Stimulated activated CD8-positive, alpha-beta memory T cell treated with anti-CD3 and anti-CD28 coated beads, Interleukin-4, amount 100 ng/mL, for 24 hours (primary cell): ENCODE data around the gene MARK2.
A peak's percentile ranks its signal among the peaks of the same experiment; 100 is the strongest.

Experiments
- DNase-seq: peaks from one replicate; pipeline ENCODE4 v3.0.0-alpha.2; 2020; ENCODE audit warnings: low read depth

The MARK2 gene

GRCh38 chr11:63829823-63830489 lies 9.0 kb upstream of the MARK2 start:
- no peak for DNase-seq

GRCh38 chr11:63831326-63831725 lies 7.6 kb upstream of the MARK2 start:
- no peak for DNase-seq

GRCh38 chr11:63832336-63832735 lies 6.6 kb upstream of the MARK2 start:
- DNase-seq, result no peak

DNA sequence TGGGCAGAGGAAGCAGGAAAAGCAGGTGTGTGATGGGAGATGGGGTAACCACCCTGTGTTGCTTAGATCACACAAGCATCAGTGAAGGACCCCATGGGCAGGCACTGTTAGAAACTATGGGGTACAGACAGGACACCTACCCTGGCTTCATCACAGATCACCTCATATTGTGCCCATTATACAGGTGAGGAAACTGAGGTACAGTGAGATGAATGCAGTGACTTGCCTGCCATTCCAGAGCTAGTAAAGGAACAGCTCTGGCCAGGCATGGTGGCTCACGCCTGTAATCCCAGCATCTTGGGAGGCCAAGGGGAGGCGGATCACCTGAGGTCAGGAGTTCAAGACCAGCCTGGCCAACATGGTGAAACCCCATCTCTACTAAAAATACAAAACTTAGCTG lies 5.9 kb upstream of the MARK2 start:
- DNase-seq, result no peak

DNA sequence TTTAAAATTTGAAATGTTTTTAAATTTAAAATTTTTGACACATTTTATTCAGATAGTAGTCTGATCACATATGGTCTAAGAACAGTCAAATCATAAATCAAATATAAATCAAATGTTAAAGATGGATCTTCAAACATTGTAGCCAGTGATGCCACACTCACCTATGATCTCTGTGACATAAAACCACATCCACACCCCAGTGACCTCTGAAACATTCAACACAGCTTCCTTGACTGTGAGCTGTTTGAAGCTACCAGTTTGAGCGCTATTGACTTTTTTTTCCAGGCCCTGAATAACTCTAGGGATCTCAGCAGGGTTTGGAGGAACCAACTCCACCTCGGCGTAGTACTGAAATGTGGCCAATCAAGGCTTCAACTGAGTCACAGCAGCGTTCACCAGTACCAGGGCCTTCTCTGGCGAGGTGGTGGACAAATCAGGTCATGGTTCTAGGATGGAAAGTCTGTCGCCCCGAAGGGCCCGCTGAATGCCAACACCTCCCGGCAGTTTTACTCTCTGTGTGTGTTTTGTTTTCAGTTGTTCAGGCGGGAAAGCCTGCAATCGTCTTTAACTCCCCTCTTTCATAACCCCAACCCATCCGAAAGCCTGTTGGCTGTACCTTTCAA lies 4.3 kb upstream of the MARK2 start:
- DNase-seq, result no peak

GRCh38 chr11:63835158-63835545 lies 3.8 kb upstream of the MARK2 start:
- DNase-seq, result no peak

DNA sequence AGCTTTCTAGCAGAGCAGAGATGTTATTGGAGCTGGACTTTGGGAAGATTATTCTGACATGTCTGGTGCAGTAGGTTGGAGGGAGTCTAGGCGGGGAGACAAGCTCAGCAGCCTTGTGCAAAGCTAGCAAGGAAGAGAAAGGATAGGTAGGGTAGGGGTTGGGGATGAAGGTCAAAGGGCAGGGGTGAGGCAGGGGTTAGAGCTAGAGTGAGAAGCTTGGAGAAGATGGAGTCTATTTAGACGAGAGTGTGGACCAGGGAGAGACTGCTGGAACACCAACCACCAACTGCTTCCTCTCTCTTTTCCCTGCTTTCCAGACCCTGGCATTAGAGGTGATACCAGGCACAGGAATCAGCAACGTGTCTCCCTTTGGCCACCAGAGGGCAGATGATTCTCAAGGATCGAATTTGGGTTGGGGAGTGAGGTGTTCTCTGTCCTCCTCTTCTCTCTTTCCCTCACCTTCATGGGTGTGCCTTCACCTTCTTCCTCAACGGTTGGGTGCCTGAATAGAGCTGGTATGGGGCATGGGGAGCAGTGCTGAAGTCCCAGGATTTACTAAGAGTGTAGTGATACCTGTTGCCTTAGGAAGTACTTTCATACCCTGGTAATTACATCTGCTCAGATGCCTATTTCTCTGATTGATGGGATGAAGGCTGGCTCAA lies 1.8 kb upstream of the MARK2 start:
- peak; percentile 45 for DNase-seq

GRCh38 chr11:63837739-63838138 lies 1.2 kb upstream of the MARK2 start:
- no peak for DNase-seq

DNA sequence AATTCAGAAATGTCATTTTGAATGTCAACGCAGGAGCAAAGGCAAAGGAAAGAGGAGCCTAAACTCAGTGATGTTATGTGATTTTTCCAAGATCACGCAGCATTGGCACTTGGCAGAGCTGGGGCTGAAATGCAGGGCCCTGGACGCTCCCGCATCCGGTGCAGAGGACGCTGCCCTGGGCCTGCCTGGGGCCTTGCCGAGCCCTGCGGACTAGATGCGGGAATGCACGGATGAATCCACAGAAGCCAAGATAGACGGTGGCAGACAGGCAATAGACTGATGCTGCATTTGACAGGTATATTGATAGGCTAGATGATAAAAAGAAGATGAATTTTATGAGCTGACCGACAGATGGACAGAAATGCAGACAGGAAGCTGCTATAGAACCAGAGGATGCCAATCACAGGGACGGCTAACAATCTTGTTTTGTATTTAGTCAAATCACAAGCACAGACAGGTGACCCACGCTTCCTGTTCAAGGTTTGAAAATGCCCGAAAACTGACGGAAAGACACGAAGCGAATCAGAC lies 696 bp upstream of the MARK2 start:
- no peak for DNase-seq

- DNase-seq, result no peak
Measured at GRCh38 chr11:63839508-63840355, 822 bp downstream of the MARK2 start.

- DNase-seq, result no peak
Measured at GRCh38 chr11:63840356-63841060, 1.6 kb downstream of the MARK2 start.

GRCh38 chr11:63841554-63841953 lies 2.6 kb downstream of the MARK2 start:
- no peak for DNase-seq

DNA sequence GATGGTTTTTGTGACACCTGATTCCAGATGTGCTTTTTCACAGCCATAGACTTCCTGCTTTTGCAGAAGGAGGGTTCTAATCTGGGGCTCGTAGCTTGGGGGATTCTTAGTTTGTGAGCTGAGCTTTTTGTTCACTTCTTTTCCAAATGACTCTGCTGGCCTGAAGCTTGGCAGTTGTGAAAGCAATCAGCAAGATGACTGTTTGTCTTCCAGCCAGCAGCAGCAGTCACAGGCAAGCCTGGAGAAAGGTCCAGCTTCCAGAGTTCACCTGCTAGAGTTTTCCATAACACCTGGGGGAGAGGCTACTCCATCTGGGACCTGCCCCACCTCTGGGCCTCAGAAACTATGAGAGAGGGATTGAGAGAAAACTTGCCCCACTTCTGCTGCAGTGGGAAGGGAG lies 4.1 kb downstream of the MARK2 start:
- DNase-seq, result no peak

- DNase-seq, result no peak
Measured at GRCh38 chr11:63844836-63845235, 5.9 kb downstream of the MARK2 start.

- DNase-seq, result no peak
Measured at GRCh38 chr11:63845303-63845702, 6.4 kb downstream of the MARK2 start.

GRCh38 chr11:63845911-63846310 lies 7.0 kb downstream of the MARK2 start:
- DNase-seq, result no peak

GRCh38 chr11:63846897-63847296 lies 8.0 kb downstream of the MARK2 start:
- no peak for DNase-seq

- no peak for DNase-seq
Measured at GRCh38 chr11:63847363-63847762, 8.5 kb downstream of the MARK2 start.

GRCh38 chr11:63849691-63850090 lies 10.8 kb downstream of the MARK2 start:
- no peak for DNase-seq

DNA sequence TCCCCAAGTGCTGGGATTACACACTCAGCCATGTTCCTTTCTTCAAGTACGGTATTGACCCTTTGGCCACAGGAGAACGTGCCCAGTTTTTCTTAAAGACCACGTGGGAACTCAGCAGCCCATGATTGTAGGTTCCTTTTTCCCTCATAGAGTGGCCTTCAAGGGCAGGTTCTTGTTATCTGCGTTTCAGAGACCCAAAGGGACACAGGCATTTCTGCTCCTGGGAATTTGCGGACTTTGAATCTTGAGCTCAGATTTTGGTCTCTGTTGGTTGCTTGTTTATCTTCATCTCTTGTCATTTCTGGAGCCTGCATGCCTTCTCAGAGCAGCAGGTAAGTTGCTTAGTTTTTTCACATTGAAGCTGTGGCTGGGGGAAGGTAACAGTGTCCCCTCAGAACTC lies 12.0 kb downstream of the MARK2 start:
- DNase-seq, result no peak

- no peak for DNase-seq
Measured at GRCh38 chr11:63851364-63851763, 12.5 kb downstream of the MARK2 start.

GRCh38 chr11:63853476-63853875 lies 14.6 kb downstream of the MARK2 start:
- DNase-seq, result no peak
